ENCODE measurements around the gene CYTH3.

CYTH3 gene

GRCh38 chr7:6146666-6147065 is 125.8 kb downstream of the CYTH3 start:
- DNase-seq = no peak

- no peak for DNase-seq
These were observed 128.4 kb downstream of the CYTH3 start for GRCh38 chr7:6143997-6144396.

GRCh38 chr7:6142871-6143380 is 129.5 kb downstream of the CYTH3 start:
- no peak for DNase-seq

- no peak for DNase-seq
These were observed 133.0 kb downstream of the CYTH3 start for GRCh38 chr7:6139189-6139996.

- DNase-seq = no peak
These were observed 135.9 kb downstream of the CYTH3 start for GRCh38 chr7:6136475-6136874.

GRCh38 chr7:6133249-6133648 is 139.2 kb downstream of the CYTH3 start:
- DNase-seq = no peak

GRCh38 chr7:6130007-6130587 is 142.3 kb downstream of the CYTH3 start:
- no peak for DNase-seq

GRCh38 chr7:6128205-6128604 is 144.2 kb downstream of the CYTH3 start:
- no peak for DNase-seq

GRCh38 chr7:6127110-6127490 is 145.3 kb downstream of the CYTH3 start:
- DNase-seq = no peak

GRCh38 chr7:6123843-6124242 is 148.6 kb downstream of the CYTH3 start:
- DNase-seq = no peak

GRCh38 chr7:6121141-6121540 is 151.3 kb downstream of the CYTH3 start:
- DNase-seq = peak in 1 of 5 experiments; percentile 50

- DNase-seq = peak in 1 of 5 experiments; percentile 69
These were observed 154.9 kb downstream of the CYTH3 start for GRCh38 chr7:6117533-6117932.

GRCh38 chr7:6116211-6116610 is 156.2 kb downstream of the CYTH3 start:
- no peak for DNase-seq

Data from T-helper 2 cell (primary cell).